Neural cell (in vitro differentiated cells): ENCODE measurements around the gene AGTRAP.

ENCODE experiments used
- EP300 ChIP-seq: fragments of 450-650 bp; conservative IDR thresholded peaks from 2 replicates; pipeline ENCODE4 v1.6.1; 2014; ENCODE audit warnings: antibody characterized with exemption, mild to moderate bottlenecking, moderate library complexity; ENCODE audit not compliant: poor library complexity, severe bottlenecking
- EZH2 ChIP-seq: fragments of 200-600, 300-800 bp; shearing (Covaris generic), sonication (generic); IDR thresholded peaks from 2 replicates; pipeline ENCODE4 v1.6.1; 2014; ENCODE audit warnings: antibody characterized with exemption, low read length, borderline replicate concordance, mild to moderate bottlenecking; ENCODE audit not compliant: insufficient read depth, poor library complexity, severe bottlenecking
- POLR2AphosphoS5 ChIP-seq: IDR thresholded peaks from 2 replicates; pipeline ENCODE4 v1.6.1; 2012
- SMC3 ChIP-seq: fragments of 450-650 bp; conservative IDR thresholded peaks from 2 replicates; pipeline ENCODE4 v1.6.1; 2014; ENCODE audit warnings: antibody characterized with exemption, mild to moderate bottlenecking, moderate library complexity; ENCODE audit not compliant: poor library complexity
- TF ChIP-seq, protein P1 (sequence below): fragments of 450-650 bp; IDR thresholded peaks from 2 replicates; pipeline ENCODE4 v1.5.1; 2014; ENCODE audit warnings: antibody characterized with exemption, mild to moderate bottlenecking, moderate library complexity; ENCODE audit not compliant: poor library complexity, severe bottlenecking
- TF ChIP-seq, protein P2 (sequence below): IDR thresholded peaks from 2 replicates; pipeline ENCODE4 v1.6.1; 2012; ENCODE audit warnings: borderline replicate concordance

DNA sequence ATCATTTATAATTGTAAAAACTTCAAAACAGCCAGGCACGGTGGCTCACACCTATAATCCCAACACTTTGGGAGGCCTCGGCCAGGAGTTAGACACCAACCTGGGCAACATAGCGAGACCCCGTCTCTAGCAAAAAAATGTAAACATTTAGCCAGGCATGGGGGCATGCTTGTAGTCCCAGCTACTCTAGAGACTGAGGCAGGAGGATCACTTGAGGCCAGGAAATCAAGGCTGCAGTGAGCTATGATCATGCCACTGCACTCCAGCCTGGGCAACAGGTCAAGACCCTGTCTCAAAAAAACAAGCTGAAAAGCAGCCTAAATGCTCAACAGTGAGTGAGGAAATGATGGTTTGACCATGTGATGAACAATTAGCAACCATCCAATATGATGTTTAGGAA, 33.3 kb downstream of the AGTRAP start:
- TF ChIP-seq EP300: no peak
- TF ChIP-seq, protein P1, sequence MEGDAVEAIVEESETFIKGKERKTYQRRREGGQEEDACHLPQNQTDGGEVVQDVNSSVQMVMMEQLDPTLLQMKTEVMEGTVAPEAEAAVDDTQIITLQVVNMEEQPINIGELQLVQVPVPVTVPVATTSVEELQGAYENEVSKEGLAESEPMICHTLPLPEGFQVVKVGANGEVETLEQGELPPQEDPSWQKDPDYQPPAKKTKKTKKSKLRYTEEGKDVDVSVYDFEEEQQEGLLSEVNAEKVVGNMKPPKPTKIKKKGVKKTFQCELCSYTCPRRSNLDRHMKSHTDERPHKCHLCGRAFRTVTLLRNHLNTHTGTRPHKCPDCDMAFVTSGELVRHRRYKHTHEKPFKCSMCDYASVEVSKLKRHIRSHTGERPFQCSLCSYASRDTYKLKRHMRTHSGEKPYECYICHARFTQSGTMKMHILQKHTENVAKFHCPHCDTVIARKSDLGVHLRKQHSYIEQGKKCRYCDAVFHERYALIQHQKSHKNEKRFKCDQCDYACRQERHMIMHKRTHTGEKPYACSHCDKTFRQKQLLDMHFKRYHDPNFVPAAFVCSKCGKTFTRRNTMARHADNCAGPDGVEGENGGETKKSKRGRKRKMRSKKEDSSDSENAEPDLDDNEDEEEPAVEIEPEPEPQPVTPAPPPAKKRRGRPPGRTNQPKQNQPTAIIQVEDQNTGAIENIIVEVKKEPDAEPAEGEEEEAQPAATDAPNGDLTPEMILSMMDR: no peak
- TF ChIP-seq EZH2: no peak
- no peak for TF ChIP-seq SMC3
- TF ChIP-seq, protein P2, sequence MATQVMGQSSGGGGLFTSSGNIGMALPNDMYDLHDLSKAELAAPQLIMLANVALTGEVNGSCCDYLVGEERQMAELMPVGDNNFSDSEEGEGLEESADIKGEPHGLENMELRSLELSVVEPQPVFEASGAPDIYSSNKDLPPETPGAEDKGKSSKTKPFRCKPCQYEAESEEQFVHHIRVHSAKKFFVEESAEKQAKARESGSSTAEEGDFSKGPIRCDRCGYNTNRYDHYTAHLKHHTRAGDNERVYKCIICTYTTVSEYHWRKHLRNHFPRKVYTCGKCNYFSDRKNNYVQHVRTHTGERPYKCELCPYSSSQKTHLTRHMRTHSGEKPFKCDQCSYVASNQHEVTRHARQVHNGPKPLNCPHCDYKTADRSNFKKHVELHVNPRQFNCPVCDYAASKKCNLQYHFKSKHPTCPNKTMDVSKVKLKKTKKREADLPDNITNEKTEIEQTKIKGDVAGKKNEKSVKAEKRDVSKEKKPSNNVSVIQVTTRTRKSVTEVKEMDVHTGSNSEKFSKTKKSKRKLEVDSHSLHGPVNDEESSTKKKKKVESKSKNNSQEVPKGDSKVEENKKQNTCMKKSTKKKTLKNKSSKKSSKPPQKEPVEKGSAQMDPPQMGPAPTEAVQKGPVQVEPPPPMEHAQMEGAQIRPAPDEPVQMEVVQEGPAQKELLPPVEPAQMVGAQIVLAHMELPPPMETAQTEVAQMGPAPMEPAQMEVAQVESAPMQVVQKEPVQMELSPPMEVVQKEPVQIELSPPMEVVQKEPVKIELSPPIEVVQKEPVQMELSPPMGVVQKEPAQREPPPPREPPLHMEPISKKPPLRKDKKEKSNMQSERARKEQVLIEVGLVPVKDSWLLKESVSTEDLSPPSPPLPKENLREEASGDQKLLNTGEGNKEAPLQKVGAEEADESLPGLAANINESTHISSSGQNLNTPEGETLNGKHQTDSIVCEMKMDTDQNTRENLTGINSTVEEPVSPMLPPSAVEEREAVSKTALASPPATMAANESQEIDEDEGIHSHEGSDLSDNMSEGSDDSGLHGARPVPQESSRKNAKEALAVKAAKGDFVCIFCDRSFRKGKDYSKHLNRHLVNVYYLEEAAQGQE: no peak
- TF ChIP-seq POLR2AphosphoS5: no peak
